K562 (cell line): ENCODE results near the gene CSMD2. TPM values are rescaled to one million over a fixed set of nuclear protein-coding genes. Genes with fewer than 3 reads are reported as not detected.

Experiments used
- ATAC-seq: fragments of 200-7000 bp; cut with Tn5 transposase; 3 replicates; pipeline ENCODE4 v1.9.1; 2020; ENCODE audit warnings: moderate library complexity
- BruUV-seq: library from RNA; stranded (reverse); fragments of 400-500 nt; replicated peaks from 2 replicates; lab custom pipeline; 2021; lab: Mats Ljungman, UMichigan
- CTCF ChIA-PET: fragments of 300-600 bp; formaldehyde crosslinking; extraction: SDS; loops from one replicate; lab custom pipeline; 2021; ENCODE audit warnings: low intra/inter-chr PET ratio; lab: Yijun Ruan, JAX
- POLR2A ChIA-PET: fragments of 300-600, 350-650 bp; sonication (Branson Sonifier 250); formaldehyde crosslinking; extraction: SDS; loops from one replicate; lab custom pipeline; 2021; ENCODE audit warnings: antibody characterized with exemption, inconsistent platforms; lab: Yijun Ruan, JAX
- DNase-seq, 4 experiments: peaks; one replicate each; pipeline versions ENCODE4 v3.0.0 to v3.0.0-alpha.2; 2011 to 2018; ENCODE audit warnings: low spot score in 3 of 4, mixed read lengths in 3 of 4; ENCODE audit errors: extremely low read depth in 1 of 4
- FAIRE-seq: peaks from 2 replicates; lab custom pipeline; 2011; peaks lifted over from hg19 to GRCh38; lab: Jason Lieb, UNC
- H2AFZ ChIP-seq: 2 replicates; pipeline ENCODE4 v1.6.0; 2011; ENCODE audit warnings: low read depth, low read length, control low read depth, inconsistent platforms
- H3K27ac ChIP-seq: fragments of 200-600 bp; 3 replicates; pipeline ENCODE4 v1.8.0; 2011; ENCODE audit warnings: low read depth, mild to moderate bottlenecking, control low read depth, inconsistent platforms, low read length, moderate library complexity, mixed read lengths; ENCODE audit errors: extremely low read depth
- H3K27me3 ChIP-seq, 2 experiments: fragments of 300-600 bp in 1 of 2; 2 replicates in 1 of 2; 3 replicates in 1 of 2; pipeline versions ENCODE4 v1.6.0 to v1.8.0; 2011; ENCODE audit warnings: inconsistent platforms in 2 of 2, low read length in 2 of 2, mild to moderate bottlenecking in 1 of 2, mixed read lengths in 1 of 2, moderate library complexity in 1 of 2; ENCODE audit not compliant: control insufficient read depth in 2 of 2, insufficient read depth in 2 of 2
- H3K36me3 ChIP-seq: fragments of 300-600 bp; 3 replicates; pipeline ENCODE4 v1.8.0; 2011; ENCODE audit warnings: mild to moderate bottlenecking, low read length, inconsistent platforms; ENCODE audit not compliant: control insufficient read depth, insufficient read depth
- H3K4me1 ChIP-seq, 2 experiments: fragments of 200-600 bp in 1 of 2; replicated peaks in 1 of 2; 2 replicates in 1 of 2; 3 replicates in 1 of 2; pipeline versions ENCODE4 v1.5.1 to v1.8.0; 2011; ENCODE audit warnings: inconsistent platforms in 2 of 2, low read length in 2 of 2, mild to moderate bottlenecking in 1 of 2, mixed read lengths in 1 of 2, moderate library complexity in 1 of 2; ENCODE audit not compliant: control insufficient read depth in 2 of 2, insufficient read depth in 2 of 2
- H3K4me2 ChIP-seq: 2 replicates; pipeline ENCODE4 v1.6.1; 2011; ENCODE audit warnings: low read length, control low read depth, inconsistent platforms, mixed read lengths; ENCODE audit not compliant: insufficient read depth
- H3K4me3 ChIP-seq: fragments of 200-600 bp; sonication (generic), shearing (Covaris generic); 2 replicates; pipeline ENCODE4 v1.5.1; 2016; ENCODE audit warnings: control low read depth, inconsistent platforms
- H3K79me2 ChIP-seq: fragments of 200-600 bp; 3 replicates; pipeline ENCODE4 v1.8.0; 2011; ENCODE audit warnings: low read length, inconsistent platforms; ENCODE audit not compliant: control insufficient read depth, insufficient read depth
- H3K9ac ChIP-seq, 2 experiments: 2 replicates each; pipeline versions ENCODE4 v1.6.0 to v1.6.1; 2011; ENCODE audit warnings: low read depth in 2 of 2, low read length in 2 of 2, control low read depth in 1 of 2, inconsistent platforms in 1 of 2, mild to moderate bottlenecking in 1 of 2, mixed read lengths in 1 of 2; ENCODE audit not compliant: insufficient read depth in 1 of 2
- H3K9me1 ChIP-seq: one replicate; pipeline ENCODE4 v1.6.0; 2011; ENCODE audit warnings: inconsistent platforms, mild to moderate bottlenecking, low read length, moderate library complexity; ENCODE audit not compliant: control insufficient read depth, insufficient read depth
- H3K9me3 ChIP-seq: replicated peaks from 2 replicates; pipeline ENCODE4 v1.5.1; 2011; ENCODE audit warnings: low read depth, low read length, inconsistent platforms; ENCODE audit not compliant: control insufficient read depth, insufficient read depth
- H4K20me1 ChIP-seq: replicated peaks from 2 replicates; pipeline ENCODE4 v1.6.1; 2011; ENCODE audit warnings: low read length, inconsistent platforms, mixed read lengths; ENCODE audit not compliant: control insufficient read depth, insufficient read depth
- ATF3 ChIP-seq, 2 experiments: fragments of 450-650 bp in 1 of 2; sonication (generic) in 1 of 2; formaldehyde crosslinking in 1 of 2; IDR thresholded peaks in 1 of 2; conservative IDR thresholded peaks in 1 of 2; 2 replicates each; pipeline versions ENCODE4 v1.6.1 to v1.8.1; 2016 to 2023; ENCODE audit warnings: mild to moderate bottlenecking in 2 of 2, moderate library complexity in 2 of 2, inconsistent platforms in 1 of 2, missing genetic modification reagents in 1 of 2
- CREB3 ChIP-seq: fragments of 450-650 bp; conservative IDR thresholded peaks from 2 replicates; pipeline ENCODE4 v1.6.1; 2016; ENCODE audit warnings: missing genetic modification characterization, low read depth, mild to moderate bottlenecking, missing compliant biosample characterization, moderate library complexity
- E2F1 ChIP-seq: sonication (generic); formaldehyde crosslinking; IDR thresholded peaks from 2 replicates; pipeline ENCODE4 v1.8.1; 2023; ENCODE audit warnings: mild to moderate bottlenecking, missing genetic modification reagents, moderate library complexity
- STAT5A ChIP-seq: IDR thresholded peaks from 2 replicates; pipeline ENCODE4 v1.6.1; 2012; ENCODE audit warnings: low read length, inconsistent platforms, borderline replicate concordance
- ZNF3 ChIP-seq: fragments of 250-450 bp; sonication (Bioruptor Pico); IDR thresholded peaks from 2 replicates; pipeline ENCODE4 v1.5.0; 2021; ENCODE audit warnings: mild to moderate bottlenecking, moderate library complexity
- WGBS: fragments of 100-300 bp; shearing (Covaris generic); methylation state at CpG from one replicate; pipeline ENCODE4 v1.1.6; 2016; ENCODE audit warnings: low coverage, mixed read lengths; ENCODE audit not compliant: insufficient coverage; ENCODE audit errors: missing lambda C conversion rate; 5-methylcytosine and 5-hydroxymethylcytosine counted together
- in situ Hi-C: fragments of 300-500 bp; cut with MboI; formaldehyde crosslinking; loops from 4 replicates; pipeline ENCODE4 v1.15.0; 2018; ENCODE audit warnings: inconsistent platforms, mixed read lengths
- intact Hi-C: fragments of 100-400 bp; cut with micrococcal nuclease; formaldehyde crosslinking; loops from 2 replicates; pipeline ENCODE4 v1.14.2; 2022
- polyA plus RNA-seq, 8 experiments: library from polyadenylated mRNA; depleted of rRNA in 4 of 8; stranded (reverse) in 5 of 8; unstranded in 3 of 8; fragments of >200 nt; fragmentation: Nextera tagmentation in 2 of 8; fragmentation: Illumina TruSeq in 1 of 8; extraction: Ambion mirVana in 2 of 8; extraction: Trizol in 1 of 8; gene quantifications; 2 replicates each; pipeline versions ENCODE4 v1.2.1 to v1.2.3, GENCODE V29; 2011 to 2014; ENCODE audit warnings: inconsistent platforms in 1 of 8, missing spikeins in 1 of 8
- total RNA-seq, 7 experiments: library from RNA; depleted of rRNA in 6 of 7; stranded (reverse); fragments of >200 nt in 6 of 7; fragmentation: Illumina TruSeq in 2 of 7; extraction: Trizol in 2 of 7; gene quantifications; 2 replicates each; pipeline versions ENCODE4 v1.2.1 to v1.2.3, GENCODE V29; 2011 to 2021; ENCODE audit warnings: low replicate concordance in 1 of 7

CSMD2 gene
- total and polyA plus RNA-seq, 9 of the 15 experiments (the other 6 are each of a cell fraction or from before 2014, with no cell fraction given), result not detected

- no peak for TF ChIP-seq E2F1 (CRISPR knock-in tag)
- TF ChIP-seq ZNF3 (CRISPR knock-in tag), result no peak
Measured at GRCh38 chr1:34029954-34030353, 135.1 kb downstream of the CSMD2 start (continued).

DNA sequence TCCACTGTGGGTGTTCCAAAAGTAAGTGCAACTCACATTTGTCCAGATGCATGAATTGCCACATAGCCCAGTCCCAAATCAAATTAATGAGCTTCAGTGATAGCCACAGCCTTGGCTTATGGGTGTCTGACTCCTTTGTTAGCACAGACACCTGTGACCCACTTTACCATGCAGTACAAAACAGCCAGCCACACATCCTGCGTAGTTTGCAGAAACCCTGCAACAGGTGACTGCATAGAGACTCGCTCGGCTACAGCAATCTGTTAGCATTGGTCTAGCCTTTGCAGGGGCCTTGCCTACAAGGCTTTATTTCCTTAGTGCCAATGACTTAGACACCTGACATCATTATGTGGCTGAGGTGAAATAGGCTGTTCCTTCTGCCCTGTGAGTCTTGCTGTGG, 135.5 kb downstream of the CSMD2 start:
- Histone ChIP-seq H4K20me1 (no peaks in the 10 kb centered on the region), H3K4me3 (no peak overlapping the region), H3K4me2 (no peak overlapping the region), H3K9ac (no peak overlapping the region), H3K79me2 (no peaks in the 10 kb centered on the region), H3K9me3 (no peaks in the 10 kb centered on the region), H3K9me1 (no peaks in the 10 kb centered on the region), H3K4me1 (no peaks in the 10 kb centered on the region), H2AFZ (no peak overlapping the region), H3K27me3 (peaks cover 0 to 13% of the 10 kb centered on the region in 2 experiments; a peak in 2 of 5 replicates), H3K36me3 (no peaks in the 10 kb centered on the region), H3K27ac (no peak overlapping the region)
- ChIA-PET CTCF (no interaction called here), POLR2A (interaction anchor here (0.6 kb wide), 1 partner anchor 115 kb away, joined by 4 read pairs; no protein-coding TSS in a partner anchor)
- in situ Hi-C loops (no loop called here), intact Hi-C loops (no loop called here)
- FAIRE-seq, result no peak
- no TSS peak for BruUV-seq
- no peak for ATAC-seq
- WGBS, result 3% methylated on average over 3 of the region's 3 CpGs
- TF ChIP-seq CREB3, result no peak
- TF ChIP-seq ATF3 (IDR thresholded peaks at IDR 0.05), result no peak
- TF ChIP-seq ATF3 (CRISPR knock-in tag; conservative IDR thresholded peaks at IDR 0.05), result no peak
- no peak for TF ChIP-seq STAT5A
- no peak for DNase-seq
